PC-3 (cell line): ENCODE measurements around the gene ULBP2.

Source experiments
- EZH2 ChIP-seq: fragments of 300-600 bp; sonication (generic); IDR thresholded peaks from one replicate; pipeline ENCODE4 v1.6.1; 2017; ENCODE audit warnings: antibody characterized with exemption, mild to moderate bottlenecking, low read length; ENCODE audit not compliant: unreplicated experiment
- EZH2phosphoT487 ChIP-seq: fragments of 300-600 bp; sonication (generic); IDR thresholded peaks from 2 replicates; pipeline ENCODE4 v1.6.1; 2018; ENCODE audit warnings: mild to moderate bottlenecking, antibody characterized with exemption, low read length, borderline replicate concordance
- TF ChIP-seq, protein P1 (sequence below): fragments of 300-600 bp; sonication (generic); conservative IDR thresholded peaks from 2 replicates; pipeline ENCODE4 v1.5.1; 2017; ENCODE audit warnings: antibody characterized with exemption, low read depth, mild to moderate bottlenecking, low read length

DNA sequence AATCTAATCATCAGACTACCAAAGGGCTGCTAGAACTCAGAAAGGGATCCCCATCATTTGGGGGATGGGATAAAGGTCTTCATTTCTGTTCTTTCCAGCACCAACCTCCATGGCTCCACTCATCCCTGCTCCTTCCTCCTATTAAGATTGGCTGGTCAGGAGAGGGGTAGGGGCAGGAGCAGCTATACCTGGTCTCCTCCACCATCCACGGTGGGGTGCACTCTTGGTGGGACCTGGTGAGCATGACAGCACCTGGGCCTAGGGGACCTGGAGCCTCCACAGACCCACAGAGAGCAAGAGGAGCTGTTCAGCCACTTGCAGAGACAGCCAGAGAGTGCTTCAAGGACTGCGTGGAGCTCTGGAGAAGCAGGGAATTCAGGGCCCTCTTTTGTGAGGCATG is 6.1 kb upstream of the ULBP2 start:
- TF ChIP-seq, protein P1, sequence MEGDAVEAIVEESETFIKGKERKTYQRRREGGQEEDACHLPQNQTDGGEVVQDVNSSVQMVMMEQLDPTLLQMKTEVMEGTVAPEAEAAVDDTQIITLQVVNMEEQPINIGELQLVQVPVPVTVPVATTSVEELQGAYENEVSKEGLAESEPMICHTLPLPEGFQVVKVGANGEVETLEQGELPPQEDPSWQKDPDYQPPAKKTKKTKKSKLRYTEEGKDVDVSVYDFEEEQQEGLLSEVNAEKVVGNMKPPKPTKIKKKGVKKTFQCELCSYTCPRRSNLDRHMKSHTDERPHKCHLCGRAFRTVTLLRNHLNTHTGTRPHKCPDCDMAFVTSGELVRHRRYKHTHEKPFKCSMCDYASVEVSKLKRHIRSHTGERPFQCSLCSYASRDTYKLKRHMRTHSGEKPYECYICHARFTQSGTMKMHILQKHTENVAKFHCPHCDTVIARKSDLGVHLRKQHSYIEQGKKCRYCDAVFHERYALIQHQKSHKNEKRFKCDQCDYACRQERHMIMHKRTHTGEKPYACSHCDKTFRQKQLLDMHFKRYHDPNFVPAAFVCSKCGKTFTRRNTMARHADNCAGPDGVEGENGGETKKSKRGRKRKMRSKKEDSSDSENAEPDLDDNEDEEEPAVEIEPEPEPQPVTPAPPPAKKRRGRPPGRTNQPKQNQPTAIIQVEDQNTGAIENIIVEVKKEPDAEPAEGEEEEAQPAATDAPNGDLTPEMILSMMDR = no peak
- TF ChIP-seq EZH2 (no peak), EZH2phosphoT487 (no peak)
